ENCODE measurements around the gene TAF13.

DNA sequence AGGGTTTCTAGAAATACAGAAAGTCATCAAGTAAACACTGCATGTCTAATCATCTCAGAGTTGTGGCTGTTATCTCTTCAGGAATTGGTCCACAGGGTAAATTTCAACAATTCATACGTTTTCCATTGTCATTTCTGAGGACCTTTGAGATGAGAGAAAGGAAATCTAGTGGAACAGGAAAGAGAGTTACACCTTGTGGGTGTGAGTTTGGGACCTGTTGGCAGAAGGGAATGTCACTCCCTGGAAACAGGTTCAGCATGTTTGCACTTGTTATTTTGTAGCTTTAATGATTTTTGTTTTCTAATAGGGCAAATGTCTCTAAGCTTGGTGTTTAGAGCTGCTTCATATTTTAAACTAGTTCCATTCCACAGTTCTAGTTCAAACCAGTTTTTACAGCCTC, 20.3 kb upstream of the TAF13 start:
- TF ChIP-seq BHLHE40 (IDR thresholded peaks at IDR 0.05; ENCODE audit: low read depth, low read length) (no peak), POLR2A (IDR thresholded peaks at IDR 0.05; ENCODE audit: low read depth, low read length) (no peak)
- TF ChIP-seq, protein P1, sequence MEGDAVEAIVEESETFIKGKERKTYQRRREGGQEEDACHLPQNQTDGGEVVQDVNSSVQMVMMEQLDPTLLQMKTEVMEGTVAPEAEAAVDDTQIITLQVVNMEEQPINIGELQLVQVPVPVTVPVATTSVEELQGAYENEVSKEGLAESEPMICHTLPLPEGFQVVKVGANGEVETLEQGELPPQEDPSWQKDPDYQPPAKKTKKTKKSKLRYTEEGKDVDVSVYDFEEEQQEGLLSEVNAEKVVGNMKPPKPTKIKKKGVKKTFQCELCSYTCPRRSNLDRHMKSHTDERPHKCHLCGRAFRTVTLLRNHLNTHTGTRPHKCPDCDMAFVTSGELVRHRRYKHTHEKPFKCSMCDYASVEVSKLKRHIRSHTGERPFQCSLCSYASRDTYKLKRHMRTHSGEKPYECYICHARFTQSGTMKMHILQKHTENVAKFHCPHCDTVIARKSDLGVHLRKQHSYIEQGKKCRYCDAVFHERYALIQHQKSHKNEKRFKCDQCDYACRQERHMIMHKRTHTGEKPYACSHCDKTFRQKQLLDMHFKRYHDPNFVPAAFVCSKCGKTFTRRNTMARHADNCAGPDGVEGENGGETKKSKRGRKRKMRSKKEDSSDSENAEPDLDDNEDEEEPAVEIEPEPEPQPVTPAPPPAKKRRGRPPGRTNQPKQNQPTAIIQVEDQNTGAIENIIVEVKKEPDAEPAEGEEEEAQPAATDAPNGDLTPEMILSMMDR (conservative IDR thresholded peaks at IDR 0.05; ENCODE audit: low read depth, low read length): no peak

All from IMR-90 (cell line).